Neural cell (in vitro differentiated cells): ENCODE data around the gene GALR2. TPM values are rescaled to one million over a fixed set of nuclear protein-coding genes. Genes with fewer than 3 reads are reported as not detected.

ENCODE experiments used
- H2AFZ ChIP-seq: fragments of 200-600, 300-800 bp; sonication (generic), shearing (Covaris generic); 2 replicates; pipeline ENCODE4 v1.6.0; 2014; ENCODE audit warnings: low read depth, mild to moderate bottlenecking, antibody characterized with exemption, low read length, moderate library complexity
- H3F3A ChIP-seq: fragments of 200-600 bp; shearing (Covaris generic); 2 replicates; pipeline ENCODE4 v1.6.1; 2016; ENCODE audit warnings: mild to moderate bottlenecking, moderate library complexity, mixed read lengths, antibody characterized with exemption, low read length; ENCODE audit not compliant: insufficient read depth, poor library complexity, severe bottlenecking
- H3K27ac ChIP-seq: fragments of 200-600, 300-800 bp; sonication (generic), shearing (Covaris generic); 2 replicates; pipeline ENCODE4 v1.5.1; 2014; ENCODE audit warnings: mild to moderate bottlenecking, low read length, moderate library complexity
- H3K27me3 ChIP-seq: fragments of 300-800, 200-600 bp; sonication (generic), shearing (Covaris generic); 2 replicates; pipeline ENCODE4 v1.6.0; 2014; ENCODE audit warnings: mild to moderate bottlenecking, low read depth, low read length, moderate library complexity; ENCODE audit not compliant: insufficient read depth
- H3K36me3 ChIP-seq: fragments of 300-800, 200-600 bp; sonication (generic), shearing (Covaris generic); 2 replicates; pipeline ENCODE4 v1.5.1; 2014; ENCODE audit warnings: mild to moderate bottlenecking, antibody characterized with exemption, low read length, moderate library complexity; ENCODE audit not compliant: insufficient read depth
- H3K4me2 ChIP-seq: fragments of 300-800, 200-600 bp; sonication (generic), shearing (Covaris generic); 2 replicates; pipeline ENCODE4 v1.6.0; 2014; ENCODE audit warnings: mild to moderate bottlenecking, low read length
- H3K4me3 ChIP-seq: fragments of 300-800, 200-600 bp; sonication (generic), shearing (Covaris generic); 2 replicates; pipeline ENCODE4 v1.5.1; 2014; ENCODE audit warnings: mild to moderate bottlenecking, low read length, moderate library complexity
- H3K79me2 ChIP-seq: fragments of 200-600 bp; shearing (Covaris generic); replicated peaks from 2 replicates; pipeline ENCODE4 v1.6.0; 2014; ENCODE audit warnings: mild to moderate bottlenecking, low read length, moderate library complexity; ENCODE audit not compliant: insufficient read depth
- H3K9ac ChIP-seq: fragments of 300-800, 200-600 bp; sonication (generic), shearing (Covaris generic); 2 replicates; pipeline ENCODE4 v1.6.1; 2016; ENCODE audit warnings: mild to moderate bottlenecking, low read length, mixed read lengths
- H3K9me2 ChIP-seq: fragments of 200-600 bp; shearing (Covaris generic); 2 replicates; pipeline ENCODE4 v1.6.1; 2016; ENCODE audit warnings: mild to moderate bottlenecking, low read length, mixed read lengths; ENCODE audit not compliant: insufficient read depth
- H3K9me3 ChIP-seq: fragments of 200-600, 300-800 bp; sonication (generic), shearing (Covaris generic); 2 replicates; pipeline ENCODE4 v1.6.1; 2016; ENCODE audit warnings: mild to moderate bottlenecking, mixed run types, low read length, moderate library complexity, mixed read lengths
- H4K20me1 ChIP-seq: fragments of 200-600 bp; shearing (Covaris generic); 2 replicates; pipeline ENCODE4 v1.6.1; 2016; ENCODE audit warnings: mild to moderate bottlenecking, mixed run types; ENCODE audit not compliant: insufficient read depth
- CTCF ChIP-seq: fragments of 450-650 bp; IDR thresholded peaks from 2 replicates; pipeline ENCODE4 v1.5.1; 2014; ENCODE audit warnings: antibody characterized with exemption, mild to moderate bottlenecking, moderate library complexity; ENCODE audit not compliant: poor library complexity, severe bottlenecking
- EP300 ChIP-seq: fragments of 450-650 bp; conservative IDR thresholded peaks from 2 replicates; pipeline ENCODE4 v1.6.1; 2014; ENCODE audit warnings: antibody characterized with exemption, mild to moderate bottlenecking, moderate library complexity; ENCODE audit not compliant: poor library complexity, severe bottlenecking
- EZH2 ChIP-seq: fragments of 200-600, 300-800 bp; shearing (Covaris generic), sonication (generic); IDR thresholded peaks from 2 replicates; pipeline ENCODE4 v1.6.1; 2014; ENCODE audit warnings: antibody characterized with exemption, low read length, borderline replicate concordance, mild to moderate bottlenecking; ENCODE audit not compliant: insufficient read depth, poor library complexity, severe bottlenecking
- MXI1 ChIP-seq: fragments of 450-650 bp; conservative IDR thresholded peaks from 2 replicates; pipeline ENCODE4 v1.6.1; 2014; ENCODE audit warnings: antibody characterized with exemption, mild to moderate bottlenecking; ENCODE audit not compliant: poor library complexity, severe bottlenecking
- POLR2AphosphoS5 ChIP-seq: IDR thresholded peaks from 2 replicates; pipeline ENCODE4 v1.6.1; 2012
- RAD21 ChIP-seq: fragments of 450-650 bp; conservative IDR thresholded peaks from 2 replicates; pipeline ENCODE4 v1.6.1; 2014; ENCODE audit warnings: antibody characterized with exemption, mild to moderate bottlenecking, moderate library complexity
- REST ChIP-seq: IDR thresholded peaks from 2 replicates; pipeline ENCODE4 v1.6.1; 2012; ENCODE audit warnings: borderline replicate concordance
- SMC3 ChIP-seq: fragments of 450-650 bp; conservative IDR thresholded peaks from 2 replicates; pipeline ENCODE4 v1.6.1; 2014; ENCODE audit warnings: antibody characterized with exemption, mild to moderate bottlenecking, moderate library complexity; ENCODE audit not compliant: poor library complexity
- TAF1 ChIP-seq: IDR thresholded peaks from 2 replicates; pipeline ENCODE4 v1.6.1; 2012; ENCODE audit warnings: low read depth
- polyA plus RNA-seq: library from polyadenylated mRNA; depleted of rRNA; stranded (reverse); fragments of >200 nt; gene quantifications from 2 replicates; pipeline ENCODE4 v1.2.3, GENCODE V29; 2014

GALR2 gene
- polyA plus RNA-seq, 1 donor from 2014 or later = not detected

GRCh38 chr17:76079956-76080767 lies 5.6 kb downstream of the GALR2 start:
- H4K20me1 ChIP-seq = no peaks in the 10 kb centered on the region
- H3K27me3 ChIP-seq = peaks cover 44% of the 10 kb centered on the region
- no peaks in the 10 kb centered on the region for H3K9me3 ChIP-seq
- H3K36me3 ChIP-seq = no peaks in the 10 kb centered on the region
- no peak overlapping the region for H3K4me2 ChIP-seq
- peak overlapping the region; percentile 31 for H3K4me3 ChIP-seq
- no peaks in the 10 kb centered on the region for H3F3A ChIP-seq
- TF ChIP-seq POLR2AphosphoS5 (peak; percentile 46), RAD21 (no peak)
- no peaks in the 10 kb centered on the region for H3K79me2 ChIP-seq
- H3K9me2 ChIP-seq = no peaks in the 10 kb centered on the region
- H2AFZ ChIP-seq = no peak overlapping the region
- H3K9ac ChIP-seq = no peak overlapping the region
- no peak overlapping the region for H3K27ac ChIP-seq

- Histone ChIP-seq H4K20me1 (no peaks in the 10 kb centered on the region), H3K27ac (no peak overlapping the region), H2AFZ (no peak overlapping the region), H3K27me3 (peaks cover 37% of the 10 kb centered on the region), H3K36me3 (no peaks in the 10 kb centered on the region), H3F3A (no peaks in the 10 kb centered on the region), H3K9me3 (no peaks in the 10 kb centered on the region), H3K9me2 (no peaks in the 10 kb centered on the region), H3K4me3 (no peak overlapping the region), H3K4me2 (no peak overlapping the region), H3K79me2 (no peaks in the 10 kb centered on the region), H3K9ac (no peak overlapping the region)
- TF ChIP-seq CTCF (no peak), SMC3 (no peak), EP300 (no peak), TAF1 (no peak), RAD21 (no peak), REST (no peak), EZH2 (no peak), POLR2AphosphoS5 (no peak), MXI1 (no peak)
These were observed 6.2 kb downstream of the GALR2 start for GRCh38 chr17:76080768-76081287.
